WERI-Rb-1 (cell line): Measurements from ENCODE around the gene TAPBP.

Source experiments
- DNase-seq: peaks from one replicate; pipeline ENCODE4 v3.0.0-alpha.2; 2020
- H3K27ac ChIP-seq: fragments of 250-450 bp; sonication (Bioruptor Pico); 2 replicates; pipeline ENCODE4 v1.5.1; 2020; ENCODE audit warnings: mild to moderate bottlenecking, moderate library complexity
- H3K27me3 ChIP-seq: fragments of 250-450 bp; sonication (Bioruptor Pico); 2 replicates; pipeline ENCODE4 v1.5.1; 2021; ENCODE audit warnings: mild to moderate bottlenecking, low read depth, moderate library complexity; ENCODE audit not compliant: insufficient read depth, severe bottlenecking
- H3K36me3 ChIP-seq: fragments of 250-450 bp; sonication (Bioruptor Pico); 2 replicates; pipeline ENCODE4 v1.5.1; 2020; ENCODE audit warnings: mild to moderate bottlenecking, moderate library complexity
- H3K4me3 ChIP-seq: 2 replicates; pipeline ENCODE4 v1.5.1; 2011; ENCODE audit warnings: low read depth, mild to moderate bottlenecking, control low read depth, low read length
- H3K9me3 ChIP-seq: fragments of 250-450 bp; sonication (Bioruptor Pico); 2 replicates; pipeline ENCODE4 v1.5.1; 2021; ENCODE audit warnings: mild to moderate bottlenecking, moderate library complexity; ENCODE audit not compliant: severe bottlenecking
- CTCF ChIP-seq: IDR thresholded peaks from 2 replicates; pipeline ENCODE4 v1.5.1; 2011; ENCODE audit warnings: low read depth, mild to moderate bottlenecking, control low read depth, inconsistent platforms, low read length

The TAPBP gene

DNA sequence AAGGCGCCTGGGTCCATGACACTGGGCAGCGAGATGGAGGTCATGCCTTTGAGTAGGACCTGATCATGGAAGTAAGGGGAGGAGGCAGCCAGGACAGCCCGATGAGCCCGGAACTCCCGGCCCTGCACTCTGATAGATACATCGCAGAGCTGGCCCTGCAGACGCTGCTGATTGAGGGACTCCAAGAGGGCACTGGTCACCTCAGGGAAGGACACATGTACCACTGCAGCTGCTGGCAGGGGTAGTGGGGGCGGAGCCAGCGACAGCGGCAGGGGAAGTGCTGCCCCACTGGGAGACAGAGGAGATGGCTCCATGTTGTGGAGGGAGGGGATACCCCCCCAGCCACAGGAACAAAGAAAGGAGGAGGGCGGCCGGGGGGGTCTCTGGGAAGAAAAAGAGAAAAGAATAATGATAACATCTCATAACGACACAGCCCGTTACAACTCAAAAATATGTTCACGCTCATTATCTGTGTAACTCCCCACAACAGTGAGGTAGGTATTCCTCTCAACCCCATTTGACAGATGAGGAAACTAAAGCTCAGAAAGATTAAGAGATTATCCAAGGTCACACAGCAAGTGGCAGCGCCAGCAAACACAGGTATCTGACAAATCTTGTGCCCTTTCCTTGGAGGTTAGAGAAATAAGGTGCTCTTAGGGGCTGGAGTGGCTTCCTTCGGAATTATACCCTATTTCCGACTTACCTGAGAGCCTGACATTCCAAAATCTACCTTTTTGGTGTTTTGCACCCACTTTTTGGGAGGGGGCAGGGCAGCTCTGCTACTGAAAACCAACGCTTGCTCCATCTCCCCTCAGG is 2.9 kb upstream of the TAPBP start:
- Histone ChIP-seq H3K27me3 (no peaks in the 10 kb centered on the region), H3K4me3 (peak overlapping the region; percentile 25), H3K27ac (no peak overlapping the region), H3K9me3 (no peaks in the 10 kb centered on the region), H3K36me3 (peaks cover 42% of the 10 kb centered on the region)
- DNase-seq, result no peak
- no peak for TF ChIP-seq CTCF

DNA sequence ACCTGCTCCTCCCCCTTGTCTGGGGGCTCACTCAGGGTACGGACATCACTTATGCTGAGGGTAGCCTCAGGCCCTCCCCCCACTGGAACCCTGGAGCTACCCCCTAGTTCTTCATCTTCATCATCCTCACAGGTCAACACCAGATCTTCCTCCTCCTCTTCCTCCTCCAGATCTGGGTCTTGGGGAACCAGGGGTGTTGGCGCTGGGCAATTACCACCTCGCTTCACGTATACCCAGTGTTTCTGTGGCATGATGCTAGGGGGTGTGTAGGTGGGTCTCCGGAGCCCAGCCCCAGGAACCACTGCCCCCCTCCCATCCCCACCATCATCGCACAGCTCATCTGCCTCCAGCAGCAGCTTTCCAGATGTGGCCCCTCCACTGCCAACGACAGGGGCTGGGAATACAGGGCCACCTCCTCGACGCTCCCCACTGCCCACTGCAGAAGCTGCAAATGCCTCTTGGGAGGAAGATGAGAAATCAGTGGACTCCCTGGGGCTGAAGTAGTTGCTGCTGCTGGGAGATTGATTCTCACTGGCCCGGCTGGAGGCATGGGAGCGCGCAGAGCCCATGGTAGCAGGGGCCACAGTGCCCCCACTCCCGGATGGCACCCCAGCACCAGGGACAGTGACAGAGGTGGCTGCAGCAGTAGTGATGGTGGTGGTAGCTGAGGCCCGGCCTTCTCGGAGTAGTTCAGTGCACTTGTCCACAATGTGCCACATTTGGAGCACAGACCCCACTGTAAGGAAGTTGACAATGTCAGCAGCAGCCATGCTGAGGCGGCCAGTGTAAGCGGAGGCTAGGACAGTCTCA is 2.1 kb upstream of the TAPBP start:
- no peak for DNase-seq
- Histone ChIP-seq H3K9me3 (no peaks in the 10 kb centered on the region), H3K36me3 (peaks cover 34% of the 10 kb centered on the region), H3K27ac (no peak overlapping the region), H3K4me3 (no peak overlapping the region), H3K27me3 (no peaks in the 10 kb centered on the region)
- no peak for TF ChIP-seq CTCF

DNA sequence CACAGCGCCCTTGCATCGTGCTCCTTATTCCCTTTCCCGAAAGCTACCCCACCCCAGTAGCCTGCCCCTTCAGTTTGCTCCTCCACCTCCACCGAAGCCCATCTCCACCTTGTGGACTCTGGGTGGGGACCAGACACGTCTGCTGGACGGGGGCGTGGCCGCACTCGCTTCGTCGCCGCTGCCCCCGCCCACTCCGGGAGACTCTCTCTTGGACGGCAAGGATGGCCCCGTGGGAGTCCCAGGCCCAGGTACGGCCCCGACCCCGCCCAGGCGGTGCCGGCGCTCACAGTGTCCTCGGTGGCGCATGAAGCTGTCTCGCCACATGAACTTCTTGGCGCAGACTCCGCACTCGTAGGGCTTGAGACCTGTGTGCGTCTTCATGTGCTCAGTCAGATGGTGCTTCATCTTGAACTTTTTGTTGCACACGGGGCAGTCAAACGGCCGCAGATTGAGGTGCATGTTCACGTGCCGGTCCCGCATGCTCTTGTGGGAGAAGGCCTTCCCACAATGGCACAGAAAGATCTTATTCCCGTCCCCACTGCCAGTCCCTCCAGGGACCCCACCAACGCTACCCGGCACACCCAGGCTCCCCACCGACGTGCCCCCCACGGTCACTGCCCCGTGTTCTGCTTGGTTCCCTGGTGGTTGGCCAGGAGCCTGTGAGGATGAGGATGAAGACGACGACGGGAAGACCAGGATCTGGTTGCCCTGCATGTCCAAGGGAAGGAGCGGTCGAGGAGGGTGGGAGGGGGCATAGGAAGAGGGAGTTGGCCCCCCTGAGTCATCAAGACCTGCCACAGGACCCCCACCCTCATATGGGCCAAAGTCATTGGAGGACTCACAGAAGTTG is 1.3 kb upstream of the TAPBP start:
- no peaks in the 10 kb centered on the region for H3K27me3 ChIP-seq
- DNase-seq, result no peak
- no peak overlapping the region for H3K27ac ChIP-seq
- no peak for TF ChIP-seq CTCF
- peaks cover 26% of the 10 kb centered on the region for H3K36me3 ChIP-seq
- no peak overlapping the region for H3K4me3 ChIP-seq
- no peaks in the 10 kb centered on the region for H3K9me3 ChIP-seq

DNA sequence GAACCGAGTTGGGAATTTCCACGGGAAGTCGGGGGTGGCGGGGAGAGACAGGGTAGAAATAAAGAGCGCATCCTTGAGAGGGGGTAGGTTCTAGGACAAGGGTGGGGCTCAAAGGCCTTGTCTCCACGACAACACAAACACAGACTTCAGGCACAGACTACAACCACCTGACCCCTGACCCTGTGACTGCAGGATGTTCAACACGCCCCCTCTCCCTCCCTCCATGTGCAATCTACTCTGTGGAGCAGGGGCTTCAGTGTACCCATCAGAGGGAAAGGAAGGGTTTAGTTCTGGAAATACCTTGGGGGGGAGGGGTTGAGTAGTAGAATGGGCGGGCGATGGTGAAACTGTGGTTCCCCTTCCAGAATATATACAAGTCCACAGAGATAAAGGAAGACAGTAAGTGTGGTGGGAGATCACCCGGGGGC is 651 bp upstream of the TAPBP start:
- H3K36me3 ChIP-seq, result peaks cover 19% of the 10 kb centered on the region
- DNase-seq, result no peak
- TF ChIP-seq CTCF, result no peak
- H3K4me3 ChIP-seq, result no peak overlapping the region
- H3K27ac ChIP-seq, result no peak overlapping the region
- no peaks in the 10 kb centered on the region for H3K9me3 ChIP-seq
- H3K27me3 ChIP-seq, result no peaks in the 10 kb centered on the region

DNA sequence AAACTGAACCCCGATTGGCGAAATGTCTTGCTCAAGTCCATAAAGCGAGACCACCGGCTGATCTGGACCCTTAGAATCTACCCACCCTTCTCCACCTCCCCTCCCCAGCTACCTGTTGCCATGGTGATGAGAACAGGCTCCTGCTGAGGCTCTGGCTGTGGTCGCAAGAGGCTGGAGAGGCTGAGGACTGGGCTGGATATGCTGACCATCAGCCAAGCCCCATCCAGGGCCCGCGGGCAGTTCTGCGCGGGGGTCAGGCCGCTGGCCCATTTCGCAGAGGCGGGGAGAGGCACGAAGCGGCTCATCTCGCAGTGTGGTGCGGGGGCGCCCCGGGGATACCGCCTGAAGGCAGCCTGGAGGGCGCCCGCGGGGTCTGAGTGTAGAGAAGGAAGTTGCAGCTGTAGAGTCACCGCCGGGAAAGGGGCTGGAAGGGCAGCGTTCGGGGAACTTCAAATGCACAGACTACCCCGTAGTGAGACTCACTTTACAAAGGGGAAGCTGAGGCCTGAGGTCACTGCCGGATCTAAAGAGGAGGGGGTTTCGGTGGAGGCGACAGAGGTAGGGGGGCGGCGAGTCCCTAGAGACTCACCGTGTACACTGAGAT is 671 bp downstream of the TAPBP start:
- Histone ChIP-seq H3K36me3 (peaks cover 7% of the 10 kb centered on the region; the same call in 1 of the 2 replicates), H3K9me3 (no peaks in the 10 kb centered on the region), H3K27me3 (no peaks in the 10 kb centered on the region), H3K27ac (no peak overlapping the region), H3K4me3 (peak overlapping the region; percentile 56)
- TF ChIP-seq CTCF, result no peak
- no peak for DNase-seq
